ENCODE results near the gene RSBN1L. TPM values are rescaled to one million over a fixed set of nuclear protein-coding genes. Genes with fewer than 3 reads are reported as not detected.

RSBN1L gene
- polyA plus RNA-seq, 10 donors: 14.4 to 22.8 (median 18.3) TPM

GRCh38 chr7:77729574-77730348 lies 33.5 kb downstream of the RSBN1L start:
- DNase-seq: no peak

GRCh38 chr7:77731716-77732115 lies 35.5 kb downstream of the RSBN1L start:
- no peak for DNase-seq

- DNase-seq: no peak
Observed at GRCh38 chr7:77734659-77735421, 38.6 kb downstream of the RSBN1L start.

GRCh38 chr7:77735457-77735856 lies 39.2 kb downstream of the RSBN1L start:
- DNase-seq: no peak

- DNase-seq: no peak
Observed at GRCh38 chr7:77736991-77737390, 40.7 kb downstream of the RSBN1L start.

GRCh38 chr7:77738382-77738781 lies 42.1 kb downstream of the RSBN1L start:
- no peak for DNase-seq

GRCh38 chr7:77738871-77739270 lies 42.6 kb downstream of the RSBN1L start:
- DNase-seq: no peak

GRCh38 chr7:77740257-77740656 lies 44.0 kb downstream of the RSBN1L start:
- no peak for DNase-seq

GRCh38 chr7:77743518-77743917 lies 47.3 kb downstream of the RSBN1L start:
- DNase-seq: no peak

- no peak for DNase-seq
Observed at GRCh38 chr7:77745746-77746145, 49.5 kb downstream of the RSBN1L start.

- DNase-seq: no peak
Observed at GRCh38 chr7:77746164-77746823, 50.0 kb downstream of the RSBN1L start.

GRCh38 chr7:77746824-77747165 lies 50.5 kb downstream of the RSBN1L start:
- no peak for DNase-seq

- DNase-seq: no peak
Observed at GRCh38 chr7:77747178-77747577, 50.9 kb downstream of the RSBN1L start.

GRCh38 chr7:77747718-77748117 lies 51.5 kb downstream of the RSBN1L start:
- DNase-seq: no peak

- DNase-seq: peak in 1 of 3 donors; percentile 22
Observed at GRCh38 chr7:77752016-77752415, 55.8 kb downstream of the RSBN1L start.

GRCh38 chr7:77753173-77753572 lies 56.9 kb downstream of the RSBN1L start:
- DNase-seq: no peak

- no peak for DNase-seq
Observed at GRCh38 chr7:77757589-77757988, 61.3 kb downstream of the RSBN1L start.

GRCh38 chr7:77759294-77759889 lies 63.1 kb downstream of the RSBN1L start:
- DNase-seq: peak; percentile 65 to 83 (median 76)

- DNase-seq: no peak
Observed at GRCh38 chr7:77760809-77761453, 64.7 kb downstream of the RSBN1L start.

GRCh38 chr7:77765481-77765880 lies 69.2 kb downstream of the RSBN1L start:
- DNase-seq: no peak

- DNase-seq: no peak
Observed at GRCh38 chr7:77765906-77766800, 69.9 kb downstream of the RSBN1L start.

Measured in muscle of back (tissue), 11 donors.